Esophagus mucosa (tissue), 1 donor: ENCODE results near the gene USP21. TPM values are rescaled to one million over a fixed set of nuclear protein-coding genes. Genes with fewer than 3 reads are reported as not detected.

ENCODE experiments used
- ATAC-seq: fragments of 200-7000 bp; cut with Tn5 transposase; one replicate; pipeline ENCODE4 v1.9.1; 2020
- total RNA-seq: library from RNA; stranded (reverse); gene quantifications from one replicate; pipeline ENCODE4 v1.2.4, GENCODE V29; 2023
- donor health status: DM: yes; HTN: yes; CAD: no.

Gene USP21
- total RNA-seq, 1 donor from 2014 or later: 15.6 TPM

- ATAC-seq: no peak
These were observed 13.0 kb downstream of the USP21 start for GRCh38 chr1:161172349-161172748.

GRCh38 chr1:161172776-161173376 is 13.6 kb downstream of the USP21 start:
- ATAC-seq: no peak

GRCh38 chr1:161173711-161174110 is 14.4 kb downstream of the USP21 start:
- ATAC-seq: no peak

- ATAC-seq: no peak
These were observed 15.6 kb downstream of the USP21 start for GRCh38 chr1:161174911-161175310.

GRCh38 chr1:161175771-161176453 is 16.6 kb downstream of the USP21 start:
- no peak for ATAC-seq

- ATAC-seq: peak; percentile 21
These were observed 17.3 kb downstream of the USP21 start for GRCh38 chr1:161176468-161177111.

- ATAC-seq: peak; percentile 87
These were observed 18.0 kb downstream of the USP21 start, which contains the start of gene B4GALT3 for GRCh38 chr1:161177112-161177935. B4GALT3 (minus strand) TSS chr1:161177507; CDS start chr1:161176060, 1,447 bp downstream.

GRCh38 chr1:161177936-161178244 is 18.6 kb downstream of the USP21 start:
- no peak for ATAC-seq

GRCh38 chr1:161179698-161180097 is 20.4 kb downstream of the USP21 start:
- ATAC-seq: peak; percentile 76

- ATAC-seq: no peak
These were observed 21.3 kb downstream of the USP21 start for GRCh38 chr1:161180639-161181038.

GRCh38 chr1:161182214-161182613 is 22.9 kb downstream of the USP21 start:
- peak; percentile 18 for ATAC-seq

GRCh38 chr1:161185282-161185682 is 26.0 kb downstream of the USP21 start:
- ATAC-seq: peak; percentile 57

GRCh38 chr1:161185732-161186311 is 26.5 kb downstream of the USP21 start:
- ATAC-seq: peak; percentile 27

- ATAC-seq: peak; percentile 17
These were observed 28.0 kb downstream of the USP21 start for GRCh38 chr1:161187311-161187710.

- ATAC-seq: no peak
These were observed 29.1 kb downstream of the USP21 start for GRCh38 chr1:161188381-161188780.

- ATAC-seq: no peak
These were observed 29.7 kb downstream of the USP21 start for GRCh38 chr1:161189036-161189435.

GRCh38 chr1:161190962-161191521 is 31.7 kb downstream of the USP21 start:
- no peak for ATAC-seq

- no peak for ATAC-seq
These were observed 32.7 kb downstream of the USP21 start for GRCh38 chr1:161191971-161192370.

- peak; percentile 65 for ATAC-seq
These were observed 33.5 kb downstream of the USP21 start for GRCh38 chr1:161192476-161193465.

GRCh38 chr1:161193561-161194235 is 34.4 kb downstream of the USP21 start:
- no peak for ATAC-seq
